Kidney epithelial cell (primary cell): Measurements from ENCODE around the gene NOL4L. TPM values are rescaled to one million over a fixed set of nuclear protein-coding genes. Genes with fewer than 3 reads are reported as not detected.
"Not testable (repeated sequence)": the region's sequence is repeated elsewhere in the genome, so short reads cannot be mapped to it uniquely, and the experiment has no call there.

Experiments
- DNase-seq: peaks from one replicate; pipeline ENCODE4 v3.0.0-alpha.2; 2010; ENCODE audit warnings: low read depth
- H3K27me3 ChIP-seq: 2 replicates; pipeline ENCODE4 v1.6.0; 2011; ENCODE audit warnings: low read length; ENCODE audit not compliant: control insufficient read depth, insufficient read depth
- H3K36me3 ChIP-seq: 2 replicates; pipeline ENCODE4 v1.5.1; 2011; ENCODE audit warnings: low read length; ENCODE audit not compliant: control insufficient read depth, insufficient read depth
- H3K4me3 ChIP-seq: 2 replicates; pipeline ENCODE4 v1.5.1; 2011; ENCODE audit warnings: low read depth, mild to moderate bottlenecking, control low read depth, low read length
- total RNA-seq: library from RNA; depleted of rRNA; stranded (reverse); fragments of >200 nt; gene quantifications from 2 replicates; pipeline ENCODE4 v1.2.3, GENCODE V29; 2015
- TF ChIP-seq, protein P1 (sequence below): IDR thresholded peaks from 2 replicates; pipeline ENCODE4 v1.5.1; 2011; ENCODE audit warnings: mild to moderate bottlenecking, moderate library complexity, low read length, control low read depth, inconsistent platforms; ENCODE audit not compliant: insufficient read depth, poor library complexity, severe bottlenecking

NOL4L gene
- total RNA-seq, 1 donor from 2014 or later = 31.4 TPM

DNA sequence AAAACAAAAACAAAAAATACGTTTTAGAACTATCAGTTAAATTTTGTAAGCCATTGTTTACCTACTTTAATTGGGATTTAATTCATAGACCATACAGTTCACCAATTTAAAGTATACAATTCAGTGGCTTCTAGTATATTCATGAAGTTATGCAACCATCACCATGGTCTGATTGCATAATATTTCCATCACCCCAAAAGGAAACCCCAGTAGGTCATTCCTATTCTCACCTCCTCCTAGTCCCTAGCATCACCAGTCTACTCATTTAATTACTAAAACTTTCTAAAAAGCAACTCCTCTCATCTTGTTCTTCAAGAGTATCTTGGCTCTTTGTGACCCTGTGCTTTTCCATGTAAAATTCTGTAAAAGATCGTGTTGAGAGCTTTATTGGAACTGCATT is 166.8 kb downstream of the NOL4L start:
- no peak for DNase-seq
- H3K4me3 ChIP-seq = no peak overlapping the region
- no peaks in the 10 kb centered on the region for H3K27me3 ChIP-seq
- peaks cover 1% of the 10 kb centered on the region for H3K36me3 ChIP-seq
- TF ChIP-seq, protein P1, sequence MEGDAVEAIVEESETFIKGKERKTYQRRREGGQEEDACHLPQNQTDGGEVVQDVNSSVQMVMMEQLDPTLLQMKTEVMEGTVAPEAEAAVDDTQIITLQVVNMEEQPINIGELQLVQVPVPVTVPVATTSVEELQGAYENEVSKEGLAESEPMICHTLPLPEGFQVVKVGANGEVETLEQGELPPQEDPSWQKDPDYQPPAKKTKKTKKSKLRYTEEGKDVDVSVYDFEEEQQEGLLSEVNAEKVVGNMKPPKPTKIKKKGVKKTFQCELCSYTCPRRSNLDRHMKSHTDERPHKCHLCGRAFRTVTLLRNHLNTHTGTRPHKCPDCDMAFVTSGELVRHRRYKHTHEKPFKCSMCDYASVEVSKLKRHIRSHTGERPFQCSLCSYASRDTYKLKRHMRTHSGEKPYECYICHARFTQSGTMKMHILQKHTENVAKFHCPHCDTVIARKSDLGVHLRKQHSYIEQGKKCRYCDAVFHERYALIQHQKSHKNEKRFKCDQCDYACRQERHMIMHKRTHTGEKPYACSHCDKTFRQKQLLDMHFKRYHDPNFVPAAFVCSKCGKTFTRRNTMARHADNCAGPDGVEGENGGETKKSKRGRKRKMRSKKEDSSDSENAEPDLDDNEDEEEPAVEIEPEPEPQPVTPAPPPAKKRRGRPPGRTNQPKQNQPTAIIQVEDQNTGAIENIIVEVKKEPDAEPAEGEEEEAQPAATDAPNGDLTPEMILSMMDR = no peak

DNA sequence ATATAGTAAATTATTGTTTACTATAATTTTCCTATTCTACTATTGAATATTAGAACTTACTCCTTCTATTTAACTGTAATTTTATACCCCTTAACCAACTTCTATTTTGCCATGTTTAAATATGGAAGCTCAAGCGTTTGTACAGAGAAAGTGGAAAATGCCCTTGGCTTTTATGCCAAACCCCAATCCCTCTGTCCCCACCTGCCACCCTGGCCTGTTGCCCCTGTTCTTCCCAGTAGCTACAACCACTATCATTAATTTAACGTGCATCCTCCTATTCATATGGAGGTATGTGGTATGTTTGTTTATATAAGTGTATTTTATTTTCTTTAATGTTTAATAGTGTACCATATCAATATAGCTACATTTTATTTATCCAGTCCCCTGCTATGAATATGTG is 168.9 kb downstream of the NOL4L start:
- H3K36me3 ChIP-seq = peaks cover 1% of the 10 kb centered on the region
- DNase-seq = no peak
- TF ChIP-seq, protein P1 = no peak
- no peak overlapping the region for H3K4me3 ChIP-seq
- H3K27me3 ChIP-seq = no peaks in the 10 kb centered on the region

DNA sequence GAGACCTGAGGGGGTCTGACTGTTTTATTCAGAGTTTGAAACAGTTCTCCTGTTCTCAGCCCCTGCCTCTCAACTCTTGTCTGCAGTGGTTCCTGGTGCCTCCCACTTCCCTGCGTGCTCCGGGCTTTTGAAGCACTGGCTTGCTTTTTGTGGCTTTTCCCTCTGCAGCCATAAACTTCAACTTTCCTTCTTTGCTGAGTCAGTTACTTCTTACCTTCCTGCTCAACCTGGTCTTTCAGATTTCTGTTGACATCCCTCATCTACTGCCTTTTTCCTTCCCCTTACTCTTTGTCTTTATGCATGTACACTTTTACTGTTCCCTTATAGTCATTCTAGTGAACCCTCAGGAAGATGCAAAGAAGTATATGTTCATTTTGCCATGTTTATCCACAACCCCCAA is 169.6 kb downstream of the NOL4L start:
- Histone ChIP-seq H3K27me3 (no peaks in the 10 kb centered on the region), H3K4me3 (no peak overlapping the region), H3K36me3 (peaks cover 1% of the 10 kb centered on the region)
- TF ChIP-seq, protein P1 = no peak
- no peak for DNase-seq

DNA sequence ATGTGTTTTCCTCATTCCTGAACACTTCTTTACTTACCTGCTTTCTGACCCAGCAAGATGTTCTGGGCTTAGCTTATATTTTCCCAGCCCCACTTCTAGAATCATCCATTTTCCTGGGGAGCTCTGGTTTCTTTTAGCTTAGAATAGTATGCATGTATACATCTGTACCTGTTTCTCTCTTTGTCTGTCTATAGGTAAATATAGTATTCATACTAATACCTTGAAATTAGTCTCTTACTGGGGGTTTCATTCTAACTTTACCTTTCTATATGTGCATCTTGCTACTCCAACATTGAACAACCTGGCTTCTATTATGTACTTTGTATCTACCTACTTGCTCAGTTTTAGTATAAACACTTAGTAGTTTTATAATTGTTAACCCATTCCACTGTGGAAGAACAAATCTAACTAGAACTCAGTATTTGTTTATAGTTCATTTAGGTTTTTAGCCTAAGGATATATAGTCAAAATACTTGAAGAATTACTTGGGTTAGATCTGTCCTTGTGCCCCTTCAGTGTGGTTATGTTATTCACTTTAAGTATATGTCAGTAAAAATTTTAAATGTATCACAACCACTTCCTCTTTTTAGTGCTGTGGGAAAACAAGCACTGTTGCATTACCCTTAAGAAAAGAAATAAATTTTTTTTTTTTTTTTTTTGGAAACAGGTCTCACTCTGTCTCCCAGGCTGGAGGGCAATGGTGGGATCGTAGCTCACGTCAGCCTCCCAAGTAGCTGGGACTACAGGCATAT is 173.0 kb downstream of the NOL4L start:
- no peak overlapping the region for H3K4me3 ChIP-seq
- TF ChIP-seq, protein P1 = no peak
- peaks cover 1% of the 10 kb centered on the region for H3K36me3 ChIP-seq
- H3K27me3 ChIP-seq = no peaks in the 10 kb centered on the region
- no peak for DNase-seq

DNA sequence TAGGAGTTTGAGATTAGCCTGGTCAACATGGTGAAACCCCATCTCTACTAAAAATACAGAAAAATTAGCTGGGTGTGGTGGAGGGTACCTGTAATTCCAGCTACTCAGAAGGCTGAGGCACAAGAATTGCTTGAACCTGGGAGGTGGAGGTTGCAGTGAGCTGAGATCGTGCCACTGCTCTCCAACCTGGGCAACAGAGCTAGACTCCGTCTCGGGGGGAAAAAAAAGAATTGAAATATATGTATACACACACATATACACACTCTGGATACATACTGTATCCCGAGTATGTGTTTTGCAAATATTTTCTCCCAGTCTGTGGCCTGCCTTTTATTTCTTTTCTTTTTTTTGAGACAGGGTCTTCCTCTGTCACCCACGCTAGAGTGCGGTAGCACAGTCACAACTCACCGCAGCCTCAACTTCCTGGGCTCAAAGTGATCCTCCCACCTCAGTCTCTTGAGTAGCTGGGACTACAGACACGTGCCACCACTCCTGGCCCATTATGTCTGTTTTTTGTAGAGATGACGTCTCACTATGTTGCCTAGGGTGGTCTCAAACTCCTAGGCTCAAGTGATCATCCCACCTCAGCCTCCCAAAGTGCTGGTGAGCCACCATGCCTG is 177.9 kb downstream of the NOL4L start:
- H3K27me3 ChIP-seq = not testable (repeated sequence)

DNA sequence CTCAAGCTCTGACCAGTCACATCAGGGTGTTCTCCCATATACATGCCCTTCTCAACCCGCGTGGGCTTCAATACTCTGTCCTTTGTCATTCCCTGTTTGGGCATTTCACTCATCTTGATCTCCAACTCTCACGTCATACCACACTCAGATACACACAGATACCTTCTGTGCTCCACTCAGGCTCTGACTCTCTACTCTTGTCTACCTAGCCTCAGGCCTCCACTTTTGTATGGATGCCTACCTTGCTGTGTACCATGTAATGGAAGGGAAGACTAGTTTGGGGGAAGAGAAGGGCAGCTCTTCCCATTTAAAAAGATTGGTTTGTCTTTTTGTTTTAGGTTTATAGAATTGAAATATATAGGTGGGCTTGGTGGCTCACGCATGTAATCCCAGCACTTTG is 178.4 kb downstream of the NOL4L start:
- H3K36me3 ChIP-seq = no peaks in the 10 kb centered on the region
- H3K4me3 ChIP-seq = no peak overlapping the region
- no peak for DNase-seq
- TF ChIP-seq, protein P1 = no peak
- no peaks in the 10 kb centered on the region for H3K27me3 ChIP-seq

More for the DNA sequence above, 177.9 kb downstream of the NOL4L start:
- not testable (repeated sequence) for H3K4me3 ChIP-seq, DNase-seq, H3K36me3 ChIP-seq
